Stimulated activated CD4-positive, alpha-beta T cell treated with anti-CD3 and anti-CD28 coated beads, Interleukin-1b, Interleukin-23, amount 100 ng/mL, for 48 hours (primary cell): ENCODE data around the gene PLP1.

ENCODE experiments used
- DNase-seq: peaks from one replicate; pipeline ENCODE4 v3.0.0-alpha.2; 2020

PLP1 gene

GRCh38 chrX:103831803-103832544 lies 55.3 kb downstream of the PLP1 start, which contains the start of gene RAB9B:
Gene RAB9B (minus strand): TSS chrX:103832257. CDS start chrX:103825784, 6,473 bp downstream.
- peak; percentile 72 for DNase-seq

GRCh38 chrX:103839404-103839803 lies 62.8 kb downstream of the PLP1 start:
- peak; percentile 19 for DNase-seq
